Activated effector memory CD4-positive, alpha-beta T cell treated with anti-CD3 and anti-CD28 coated beads, Interleukin-2, amount 50 U/mL, for 16 hours (primary cell): ENCODE results near the gene PRKAB1.
A peak's percentile ranks its signal among the peaks of the same experiment; 100 is the strongest.
"Not testable (repeated sequence)": the region's sequence is repeated elsewhere in the genome, so short reads cannot be mapped to it uniquely, and the experiment has no call there.

Experiments
- DNase-seq: peaks from one replicate; pipeline ENCODE4 v3.0.0-alpha.2; 2020

PRKAB1 gene, protein sequence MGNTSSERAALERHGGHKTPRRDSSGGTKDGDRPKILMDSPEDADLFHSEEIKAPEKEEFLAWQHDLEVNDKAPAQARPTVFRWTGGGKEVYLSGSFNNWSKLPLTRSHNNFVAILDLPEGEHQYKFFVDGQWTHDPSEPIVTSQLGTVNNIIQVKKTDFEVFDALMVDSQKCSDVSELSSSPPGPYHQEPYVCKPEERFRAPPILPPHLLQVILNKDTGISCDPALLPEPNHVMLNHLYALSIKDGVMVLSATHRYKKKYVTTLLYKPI

DNA sequence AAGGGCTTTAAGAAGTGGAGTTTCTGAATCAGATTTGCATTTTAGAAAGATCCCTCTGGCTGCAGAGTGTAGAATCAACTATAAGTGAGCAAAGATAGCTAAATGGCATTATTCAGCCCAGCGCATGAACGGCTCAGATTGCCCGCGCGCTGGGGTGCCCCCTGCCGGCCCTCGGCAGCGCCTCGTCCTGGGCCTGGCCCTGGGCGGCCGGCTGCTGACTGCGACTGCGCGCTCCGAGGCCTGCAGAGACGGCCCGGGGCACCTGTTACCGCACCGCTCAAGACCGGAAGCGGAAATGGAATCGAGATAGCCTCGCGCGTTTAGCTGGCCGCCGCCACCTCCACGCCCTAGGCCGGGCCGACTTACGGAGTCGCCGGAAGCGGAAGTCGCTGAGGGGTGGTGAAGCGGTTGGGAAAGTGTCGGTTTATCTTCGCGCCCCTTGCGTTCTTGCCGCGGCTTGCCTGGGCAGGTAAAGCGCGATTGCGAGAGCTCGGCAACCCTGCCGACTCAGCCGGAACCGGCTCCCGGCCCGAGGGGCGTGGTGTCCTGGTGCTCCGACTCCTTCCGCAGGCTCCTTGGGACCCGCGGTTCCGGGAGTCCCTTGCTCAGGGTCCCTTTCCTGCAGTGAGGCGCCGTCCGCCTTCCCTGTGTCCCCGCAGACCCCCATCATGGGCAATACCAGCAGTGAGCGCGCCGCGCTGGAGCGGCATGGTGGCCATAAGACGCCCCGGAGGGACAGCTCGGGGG is at the start of gene PRKAB1:
Gene PRKAB1, plus strand, starts transcription at position 557 of the 747 bp plus-strand sequence. Its CDS starts 112 bp downstream, at position 669.
- DNase-seq = peak; percentile 98

DNA sequence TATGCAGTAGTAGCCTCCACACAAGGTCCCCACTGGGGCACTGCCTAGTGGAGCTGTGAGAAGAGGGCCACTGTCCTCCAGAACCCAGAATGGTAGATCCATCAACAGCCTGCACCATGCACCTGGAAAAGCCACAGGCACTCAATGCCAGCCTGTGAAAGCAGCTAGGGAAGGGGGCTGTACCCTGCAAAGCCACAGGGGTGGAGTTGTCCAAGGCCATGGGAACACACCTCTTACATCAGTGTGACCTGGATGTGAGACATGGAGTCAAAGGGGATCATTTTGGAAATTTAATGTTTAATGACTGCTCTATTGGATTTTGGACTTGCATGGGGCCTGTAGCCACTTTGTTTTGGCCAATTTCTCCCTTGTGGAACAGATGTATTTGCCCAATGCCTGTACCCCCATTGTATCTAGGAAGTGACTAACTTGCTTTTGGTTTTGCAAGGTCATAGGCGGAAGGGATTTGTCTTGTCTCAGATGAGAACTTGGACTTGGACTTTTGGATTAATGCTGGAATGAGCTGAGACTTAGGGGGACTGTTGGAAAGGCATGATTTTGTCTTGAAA is 49.5 kb upstream of the PRKAB1 start:
- DNase-seq = not testable (repeated sequence)

DNA sequence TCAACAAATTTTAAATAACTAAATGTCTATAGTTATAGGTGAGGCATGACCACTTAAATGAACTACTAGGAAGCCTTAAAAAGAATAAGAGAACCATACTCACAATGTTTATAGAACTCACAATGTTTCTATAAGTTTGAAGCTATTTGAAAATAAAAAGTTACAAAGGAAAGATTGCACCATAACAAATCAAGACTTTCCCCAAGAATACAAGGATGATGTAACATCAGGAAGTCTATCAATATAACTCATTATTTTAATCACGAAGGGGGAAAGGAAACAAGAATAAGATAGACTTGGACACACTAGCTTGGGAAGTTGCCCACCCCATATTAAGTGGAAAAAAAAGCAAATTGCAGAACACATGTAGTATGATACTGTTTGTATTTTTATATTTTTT is 47.4 kb upstream of the PRKAB1 start:
- DNase-seq = no peak

DNA sequence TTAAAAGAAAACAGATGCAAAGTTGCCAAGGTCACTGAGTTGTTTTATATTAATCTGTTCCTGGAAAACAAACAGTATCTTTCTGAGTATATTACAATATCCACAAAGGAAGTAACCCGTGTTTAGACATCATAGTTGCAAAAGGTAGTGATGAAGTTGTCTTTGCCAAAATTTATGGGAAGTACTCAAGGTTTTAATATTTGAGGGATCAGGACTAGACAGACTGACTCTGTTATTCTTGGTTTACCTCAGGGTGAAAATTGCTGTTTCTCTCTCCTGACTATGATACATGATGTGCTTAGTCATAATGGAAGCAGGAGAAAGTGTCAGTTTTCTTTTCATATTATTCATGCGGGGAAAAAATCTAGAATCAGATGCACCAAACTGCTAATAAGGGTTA is 46.1 kb upstream of the PRKAB1 start:
- DNase-seq = no peak

DNA sequence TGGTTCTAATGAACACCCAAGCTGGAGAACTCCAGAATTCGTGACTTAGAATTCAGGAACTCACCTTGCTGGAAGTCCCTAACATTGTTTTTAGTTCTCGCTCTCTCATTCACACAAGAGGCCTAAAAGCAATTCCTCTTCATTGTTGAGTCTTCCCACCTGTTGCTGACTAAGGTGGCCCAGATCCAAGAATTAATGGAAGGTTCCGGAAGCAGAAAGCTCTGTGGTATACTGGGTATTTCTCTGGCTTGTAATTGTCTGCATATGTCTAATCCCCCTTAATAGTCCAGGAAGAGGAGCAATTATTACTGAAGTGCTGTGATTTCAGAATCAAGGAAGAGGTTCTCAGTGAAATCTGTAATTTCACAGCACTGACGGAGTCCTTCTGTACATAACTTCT is 43.0 kb upstream of the PRKAB1 start:
- no peak for DNase-seq

DNA sequence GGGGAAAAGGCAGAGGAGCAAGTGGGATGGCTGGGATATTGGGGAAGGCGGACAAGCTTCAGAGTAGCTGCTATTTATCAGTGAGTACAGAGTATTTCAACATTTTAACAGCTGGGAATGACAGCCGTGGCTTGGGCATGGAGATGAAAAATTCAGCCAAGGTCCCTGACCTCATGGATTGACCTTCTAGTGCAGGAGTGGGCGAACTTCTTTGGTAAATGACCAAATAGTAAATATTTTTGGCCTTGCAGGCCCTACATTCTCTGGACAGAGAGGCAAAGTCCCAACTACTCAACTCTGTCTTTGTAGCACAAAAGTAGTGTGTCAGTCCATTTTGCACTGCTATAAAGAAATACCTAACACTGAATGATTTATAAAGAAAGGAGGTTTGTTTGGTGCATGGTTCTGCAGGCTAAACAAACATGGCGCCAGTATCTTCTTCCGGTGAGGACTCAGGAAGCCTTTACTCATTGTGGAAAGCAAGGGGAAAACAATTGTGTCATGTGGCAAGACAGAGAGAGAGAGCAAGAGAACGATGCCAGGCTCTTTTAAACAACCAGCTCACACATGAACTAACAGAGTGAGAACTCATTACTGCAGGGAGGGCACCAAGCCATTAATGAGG is 40.8 kb upstream of the PRKAB1 start:
- no peak for DNase-seq

DNA sequence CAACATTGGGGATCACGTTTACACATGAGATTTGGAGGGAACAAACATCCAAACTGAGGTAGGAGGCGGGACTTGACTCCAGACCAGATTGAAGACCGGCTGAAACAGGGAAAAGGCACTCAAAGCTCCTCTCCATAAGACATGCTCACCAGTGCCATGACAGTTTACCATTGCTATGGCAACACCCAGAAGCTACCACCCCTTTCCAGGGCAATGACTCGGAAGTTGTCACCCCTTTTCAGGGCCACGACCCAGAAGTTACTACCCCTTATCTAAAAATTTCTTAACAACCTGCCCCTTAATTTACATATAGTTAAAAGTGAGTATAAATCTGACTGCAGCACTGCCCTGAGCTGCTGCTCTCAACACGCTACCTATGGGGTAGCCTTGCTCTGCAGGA is 40.2 kb upstream of the PRKAB1 start:
- no peak for DNase-seq

DNA sequence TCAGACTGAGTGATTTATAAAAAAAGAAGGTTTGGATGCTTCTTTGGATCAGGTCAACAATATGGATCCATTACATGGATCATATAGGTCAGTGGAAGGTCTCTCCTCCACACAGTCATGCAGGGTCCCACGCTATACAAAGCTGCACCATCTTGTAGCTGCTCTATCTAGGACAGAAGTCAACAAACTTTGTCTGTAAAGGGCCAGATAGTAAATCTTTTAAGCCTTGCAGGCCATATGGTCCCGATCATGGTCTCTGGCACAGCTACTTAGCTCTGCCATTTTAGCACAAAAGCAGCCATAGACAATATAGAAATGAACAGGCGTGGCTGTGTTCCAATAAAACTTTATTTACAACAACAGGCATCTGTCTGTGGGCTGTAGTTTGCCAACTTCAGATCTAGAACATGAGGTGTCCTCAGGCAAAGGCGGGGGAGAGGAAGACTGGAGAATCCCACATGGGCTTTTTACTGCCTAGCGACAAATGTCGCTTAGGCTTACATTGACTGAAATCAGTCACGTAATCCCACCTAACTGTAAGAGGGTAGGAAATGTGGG is 37.6 kb upstream of the PRKAB1 start:
- DNase-seq = no peak

DNA sequence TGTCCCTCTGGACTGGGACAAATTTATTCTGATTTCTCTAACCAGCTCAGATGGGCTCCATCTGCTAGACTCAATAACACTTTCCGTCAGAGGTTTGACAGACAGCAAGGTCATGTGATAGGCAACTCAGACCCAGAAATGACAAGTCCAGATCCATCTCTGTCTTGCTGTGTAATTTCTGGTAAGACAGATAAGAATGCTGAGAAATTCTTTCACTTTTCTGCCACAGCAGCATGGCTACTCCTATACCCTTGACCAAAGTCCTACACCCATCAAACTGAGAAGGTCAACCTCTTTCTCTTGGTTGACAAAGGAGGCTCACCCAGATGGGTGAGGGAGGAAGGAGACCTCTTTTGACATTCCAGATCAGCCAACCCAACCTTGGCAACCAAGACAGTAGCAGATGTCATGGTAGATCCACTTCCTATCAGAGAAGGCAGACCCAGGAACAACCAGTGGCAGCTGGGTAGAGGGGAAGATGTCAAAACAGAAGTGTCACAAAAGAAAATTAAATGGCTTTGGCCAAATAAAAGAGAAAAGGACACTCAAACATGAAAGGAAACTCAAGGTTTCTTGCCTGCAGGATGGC is 36.9 kb upstream of the PRKAB1 start:
- no peak for DNase-seq

DNA sequence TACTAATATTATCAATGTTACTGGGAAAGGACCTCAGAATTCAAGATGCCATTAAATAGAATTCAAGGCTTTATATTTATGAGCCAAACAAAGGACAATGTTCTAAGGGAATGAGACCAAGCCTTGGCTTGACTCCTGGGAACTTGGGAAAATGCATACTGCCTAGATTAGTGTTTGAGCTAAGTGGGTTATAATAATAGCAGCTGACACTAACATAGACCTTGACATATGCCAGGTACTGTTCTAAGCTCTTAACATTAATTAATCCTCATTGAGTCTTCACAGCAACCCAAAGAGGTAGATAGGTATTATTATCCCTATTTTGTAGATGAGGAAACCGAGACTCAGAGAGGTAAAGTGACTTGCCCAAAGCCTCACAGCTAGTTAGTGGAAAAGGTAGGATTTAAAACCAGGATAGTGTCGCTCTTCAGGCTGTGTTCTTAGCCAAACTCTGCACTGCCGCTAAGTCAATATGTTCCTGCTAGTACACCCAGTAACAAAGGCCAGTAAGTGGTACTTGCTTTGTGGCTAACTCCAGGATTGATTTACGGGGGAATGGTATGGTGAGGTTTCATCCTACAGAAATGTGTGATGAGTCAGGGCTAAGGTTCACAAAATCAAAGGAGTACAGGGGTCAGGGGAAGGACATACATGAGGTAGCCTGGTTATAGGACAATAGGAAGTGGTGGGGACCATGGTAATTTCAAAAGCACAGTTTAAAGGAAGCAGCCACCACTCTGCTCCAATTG is 35.8 kb upstream of the PRKAB1 start:
- no peak for DNase-seq

DNA sequence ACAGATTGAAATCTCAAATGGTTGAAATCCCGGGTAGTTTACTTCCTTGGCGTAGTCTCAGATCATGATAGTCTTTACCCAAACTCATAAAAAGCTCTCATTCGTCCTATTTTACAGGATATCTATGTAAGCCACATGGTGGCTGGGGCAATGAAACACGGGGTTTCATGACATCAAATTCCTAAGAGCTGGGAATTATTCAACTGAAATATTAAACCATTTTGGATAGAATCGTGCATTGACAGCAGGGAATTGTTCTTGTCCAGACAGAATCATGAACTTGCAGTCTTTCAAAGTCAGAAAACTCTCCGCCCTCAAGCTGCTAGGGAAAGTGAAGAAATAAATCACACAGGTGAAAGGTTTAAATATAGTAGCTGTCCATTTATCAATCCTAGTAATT is 33.2 kb upstream of the PRKAB1 start:
- DNase-seq = no peak

DNA sequence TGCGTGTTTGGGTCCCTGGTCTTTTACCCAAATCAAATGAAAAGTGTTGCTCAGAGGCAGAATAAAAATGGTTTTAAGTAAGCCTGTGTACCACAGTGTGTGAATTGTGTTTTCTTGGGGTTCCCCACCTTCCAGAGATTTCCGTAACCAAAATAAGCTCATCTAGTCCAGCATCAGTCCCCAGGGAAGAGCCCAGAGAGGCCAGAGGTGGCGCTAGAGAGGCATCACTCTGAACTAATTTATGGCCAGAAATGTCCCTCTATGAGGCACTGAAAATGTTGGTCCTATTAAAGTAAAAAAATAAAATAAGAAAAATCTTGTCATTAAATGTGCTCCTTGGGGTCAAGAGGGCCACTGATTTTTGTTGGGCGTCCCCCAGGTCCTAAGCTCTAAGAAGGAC is 24.9 kb upstream of the PRKAB1 start:
- no peak for DNase-seq

DNA sequence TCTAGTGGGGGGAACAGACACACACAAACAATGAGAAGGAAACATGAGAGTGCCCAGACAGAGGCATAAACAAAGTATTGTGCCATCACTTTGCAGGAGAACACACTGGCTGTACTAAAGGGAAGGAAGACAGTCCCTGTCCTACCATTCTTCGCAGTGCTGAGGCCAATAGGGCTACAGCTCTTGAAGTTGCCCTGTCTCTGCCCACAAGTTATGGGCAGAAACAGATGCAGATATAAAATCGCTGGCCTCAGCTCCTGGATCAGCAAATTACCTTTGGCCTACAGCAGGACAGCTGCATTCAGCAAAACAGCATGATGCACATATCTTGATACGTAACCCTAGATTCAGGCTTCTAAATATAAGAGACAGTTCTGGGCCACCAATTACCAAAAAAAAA is 23.0 kb upstream of the PRKAB1 start:
- no peak for DNase-seq

DNA sequence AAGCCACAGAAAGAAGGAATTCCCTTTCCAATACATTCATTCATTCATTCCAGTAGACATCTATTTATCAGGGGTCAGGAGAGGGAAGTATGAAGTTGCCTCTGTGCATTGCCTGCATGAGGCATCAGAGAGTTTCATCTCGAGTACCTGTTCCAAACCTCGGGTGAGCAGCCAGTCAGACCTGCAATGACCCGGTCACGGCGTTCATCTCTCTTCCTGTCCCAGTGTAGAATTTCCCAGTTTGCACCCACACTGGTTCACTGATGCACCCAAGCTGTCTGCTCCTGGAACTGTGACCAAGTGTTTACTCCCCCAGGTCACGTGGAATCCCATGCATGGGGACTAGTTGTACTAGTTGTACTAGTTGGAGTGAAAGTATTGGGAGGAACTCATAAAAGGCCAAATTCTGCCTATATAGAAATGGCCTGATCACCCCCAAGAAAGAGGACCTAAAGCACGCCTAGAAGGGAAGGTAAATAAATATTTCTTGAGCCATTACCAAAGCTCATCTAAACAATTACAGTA is 22.3 kb upstream of the PRKAB1 start:
- DNase-seq = no peak

DNA sequence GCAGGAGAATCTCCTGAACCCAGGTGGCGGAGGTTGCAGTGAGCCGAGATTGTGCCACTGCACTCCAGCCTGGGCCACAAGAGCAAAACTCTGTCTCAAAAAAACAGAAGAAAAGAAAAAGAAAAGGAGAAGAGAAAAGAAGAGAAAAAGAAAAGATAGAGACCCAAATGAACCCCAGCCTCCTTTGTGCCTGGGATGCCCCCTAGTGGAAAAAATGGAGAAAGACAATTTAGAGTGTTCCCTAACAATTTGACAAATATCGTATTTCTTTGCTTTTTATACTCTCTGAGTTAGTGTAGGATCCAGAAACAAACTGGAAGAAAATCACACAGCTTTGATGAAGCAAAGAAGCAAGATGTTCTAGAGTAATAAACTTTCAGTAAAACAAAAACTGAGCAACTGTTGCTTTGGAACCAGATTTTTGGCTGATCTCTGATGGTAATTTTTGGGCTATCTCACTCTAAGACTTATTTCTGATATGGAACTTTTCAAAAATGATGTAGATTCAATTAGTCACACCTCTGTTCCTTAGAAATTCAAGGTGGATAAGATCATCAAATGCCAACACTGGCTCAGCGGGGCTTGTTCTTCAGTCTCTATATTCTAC is 18.6 kb upstream of the PRKAB1 start:
- no peak for DNase-seq

DNA sequence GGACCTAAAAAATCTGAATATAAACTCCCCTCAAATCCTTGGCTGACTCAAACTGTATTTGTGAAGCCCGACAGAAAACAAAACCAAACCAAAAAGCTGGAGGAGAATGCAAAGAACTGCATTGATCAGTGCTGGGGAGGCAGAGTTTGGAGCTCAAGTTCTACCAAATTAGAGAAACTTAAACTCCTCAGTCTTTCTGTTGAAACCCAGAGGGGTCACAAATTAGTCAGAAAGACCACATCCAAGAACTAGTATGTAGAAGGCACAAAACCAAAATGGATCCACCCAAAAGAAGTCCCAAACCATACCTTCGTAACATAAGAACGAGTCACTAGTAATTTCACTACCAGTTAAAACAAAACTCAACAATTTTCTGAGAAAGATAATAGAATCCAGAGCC is 15.3 kb upstream of the PRKAB1 start:
- no peak for DNase-seq

DNA sequence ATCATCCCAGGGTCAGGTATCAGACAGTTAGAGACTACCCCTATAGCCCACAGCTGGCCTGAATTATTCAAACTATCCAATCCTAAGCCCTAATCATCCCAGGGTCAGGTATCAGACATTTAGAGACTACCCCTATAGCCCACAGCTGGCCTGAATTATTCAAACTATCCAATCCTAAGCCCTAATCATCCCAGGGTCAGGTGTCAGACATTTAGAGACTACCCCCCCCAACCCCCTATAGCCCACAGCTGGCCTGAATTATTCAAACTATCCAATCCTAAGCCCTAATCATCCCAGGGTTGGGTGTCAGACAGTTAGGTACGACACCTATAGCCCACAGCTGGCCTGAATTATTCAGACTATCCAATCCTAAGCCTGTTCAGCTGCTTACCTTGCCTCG is 10.9 kb upstream of the PRKAB1 start:
- not testable (repeated sequence) for DNase-seq

DNA sequence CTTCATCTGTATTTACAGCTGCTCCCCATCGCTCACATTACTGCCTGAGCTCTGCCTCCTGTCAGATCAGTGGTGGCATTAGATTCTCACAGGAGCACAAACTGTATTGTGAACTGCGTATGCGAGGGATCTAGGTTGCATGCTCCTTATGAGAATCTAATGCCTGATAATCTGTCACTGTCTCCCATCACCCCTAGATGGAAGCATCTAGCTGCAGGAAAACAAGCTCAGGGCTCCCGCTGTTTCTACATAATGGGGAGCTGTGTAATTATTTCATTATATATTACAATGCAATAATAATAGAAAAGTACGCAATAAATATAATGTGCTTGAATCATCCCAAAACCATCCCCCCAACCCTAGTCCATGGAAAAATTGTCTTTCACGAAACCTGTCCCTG is 9.8 kb upstream of the PRKAB1 start:
- not testable (repeated sequence) for DNase-seq

DNA sequence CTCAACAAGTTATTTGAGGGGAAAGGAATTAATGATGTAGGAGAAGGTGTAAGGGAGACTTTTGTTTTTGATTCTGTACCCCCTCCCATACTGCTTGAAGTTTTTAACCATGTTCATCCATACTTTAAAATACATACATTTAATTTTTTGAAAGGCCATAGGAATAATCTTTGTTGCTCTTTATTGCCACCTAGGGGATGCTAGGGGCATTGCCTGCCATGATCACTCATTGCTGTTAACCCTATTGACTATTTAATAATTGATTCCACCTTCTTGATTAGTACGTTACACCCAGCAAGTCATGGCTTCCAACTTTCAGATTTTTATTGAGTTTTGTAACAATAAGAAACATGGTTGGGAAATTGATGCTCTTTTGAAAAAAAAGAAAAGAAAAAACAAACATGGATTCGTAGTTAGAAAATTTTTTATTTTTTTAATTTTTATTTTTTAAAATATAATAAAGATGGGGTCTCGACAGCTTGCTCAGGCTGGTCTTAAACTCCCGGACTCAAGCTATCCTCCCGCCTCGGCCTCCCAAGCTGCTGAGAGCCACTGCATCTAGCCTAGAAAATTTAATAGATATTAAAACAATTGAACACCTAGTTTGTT is 8.5 kb upstream of the PRKAB1 start:
- peak; percentile 76 for DNase-seq

DNA sequence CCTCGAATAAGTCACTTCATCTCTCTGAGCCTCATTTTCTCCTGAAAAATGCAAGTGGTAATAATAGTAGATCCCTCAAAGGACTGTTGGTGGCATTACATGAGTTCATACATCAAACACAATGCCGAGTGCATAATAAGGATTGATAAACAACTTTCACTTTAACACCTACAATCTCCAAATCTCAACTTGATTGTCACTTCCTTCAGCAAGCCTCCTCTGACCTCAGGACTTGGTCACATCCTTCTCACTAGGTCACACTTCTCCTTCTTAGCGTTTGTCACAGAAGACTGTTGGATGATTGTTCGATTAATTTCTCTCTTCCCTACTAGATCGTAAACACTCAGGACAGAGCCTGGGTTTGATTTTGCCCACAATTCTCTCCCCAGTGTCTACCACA is 7.9 kb upstream of the PRKAB1 start:
- no peak for DNase-seq

DNA sequence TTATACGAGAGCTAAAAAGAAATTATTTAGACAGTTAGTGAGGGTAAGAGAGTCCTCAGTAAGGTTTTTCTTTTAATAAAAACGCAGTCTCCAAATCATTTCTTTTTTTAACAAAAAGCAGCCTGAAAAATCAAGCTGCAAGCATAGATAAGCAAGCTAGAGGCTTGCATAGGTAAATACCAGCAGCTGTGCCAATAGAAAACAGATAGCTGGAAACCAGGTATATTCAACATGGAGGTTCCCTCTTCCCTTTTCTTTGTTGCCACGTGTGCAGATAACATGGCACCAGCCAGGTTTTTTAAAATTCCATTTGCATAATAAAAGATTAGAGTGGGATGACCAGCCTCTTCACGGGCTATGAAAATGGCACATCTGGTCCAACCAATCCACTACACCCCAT is 6.1 kb upstream of the PRKAB1 start:
- no peak for DNase-seq
